LNCAP (cell line): ENCODE measurements around the gene CPNE6.

Source experiments
- TF ChIP-seq, protein P1 (sequence below): fragments of 450-650 bp; IDR thresholded peaks from 2 replicates; pipeline ENCODE4 v1.5.1; 2017; ENCODE audit warnings: mild to moderate bottlenecking

The CPNE6 gene

DNA sequence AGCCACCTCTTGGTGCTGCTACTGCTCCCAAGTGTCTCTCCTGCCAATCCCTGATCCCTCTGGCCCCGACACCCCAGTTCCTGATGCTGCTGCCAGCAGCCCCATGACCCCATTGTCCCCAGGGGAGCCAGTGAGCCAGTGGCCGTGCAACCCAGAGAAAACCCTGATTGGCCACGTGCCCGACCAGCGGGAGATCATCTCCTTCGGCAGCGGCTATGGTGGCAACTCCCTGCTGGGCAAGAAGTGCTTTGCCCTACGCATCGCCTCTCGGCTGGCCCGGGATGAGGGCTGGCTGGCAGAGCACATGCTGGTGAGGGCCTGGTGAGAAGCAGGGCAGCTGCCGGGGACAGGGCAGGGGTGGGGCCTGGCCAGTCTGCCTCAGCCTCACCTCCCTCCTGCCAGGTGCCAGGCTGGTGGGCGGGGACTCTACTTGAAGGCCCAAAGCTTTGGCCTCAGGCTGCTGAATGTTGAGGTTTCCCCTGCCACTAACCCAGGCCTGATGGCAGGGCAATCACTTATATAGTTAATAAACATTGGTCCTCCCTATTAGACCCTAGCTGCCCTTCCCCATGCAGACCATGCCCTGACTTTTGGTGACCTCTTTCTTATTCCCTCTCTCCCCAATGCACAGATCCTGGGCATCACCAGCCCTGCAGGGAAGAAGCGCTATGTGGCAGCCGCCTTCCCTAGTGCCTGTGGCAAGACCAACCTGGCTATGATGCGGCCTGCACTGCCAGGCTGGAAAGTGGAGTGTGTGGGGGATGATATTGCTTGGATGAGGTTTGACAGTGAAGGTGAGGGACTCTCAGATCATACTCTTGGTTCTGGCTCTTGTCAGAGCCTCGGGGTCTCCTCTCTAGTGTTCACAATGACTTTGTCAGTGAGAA, 27.8 kb downstream of the CPNE6 start:
- TF ChIP-seq, protein P1, sequence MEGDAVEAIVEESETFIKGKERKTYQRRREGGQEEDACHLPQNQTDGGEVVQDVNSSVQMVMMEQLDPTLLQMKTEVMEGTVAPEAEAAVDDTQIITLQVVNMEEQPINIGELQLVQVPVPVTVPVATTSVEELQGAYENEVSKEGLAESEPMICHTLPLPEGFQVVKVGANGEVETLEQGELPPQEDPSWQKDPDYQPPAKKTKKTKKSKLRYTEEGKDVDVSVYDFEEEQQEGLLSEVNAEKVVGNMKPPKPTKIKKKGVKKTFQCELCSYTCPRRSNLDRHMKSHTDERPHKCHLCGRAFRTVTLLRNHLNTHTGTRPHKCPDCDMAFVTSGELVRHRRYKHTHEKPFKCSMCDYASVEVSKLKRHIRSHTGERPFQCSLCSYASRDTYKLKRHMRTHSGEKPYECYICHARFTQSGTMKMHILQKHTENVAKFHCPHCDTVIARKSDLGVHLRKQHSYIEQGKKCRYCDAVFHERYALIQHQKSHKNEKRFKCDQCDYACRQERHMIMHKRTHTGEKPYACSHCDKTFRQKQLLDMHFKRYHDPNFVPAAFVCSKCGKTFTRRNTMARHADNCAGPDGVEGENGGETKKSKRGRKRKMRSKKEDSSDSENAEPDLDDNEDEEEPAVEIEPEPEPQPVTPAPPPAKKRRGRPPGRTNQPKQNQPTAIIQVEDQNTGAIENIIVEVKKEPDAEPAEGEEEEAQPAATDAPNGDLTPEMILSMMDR: no peak

DNA sequence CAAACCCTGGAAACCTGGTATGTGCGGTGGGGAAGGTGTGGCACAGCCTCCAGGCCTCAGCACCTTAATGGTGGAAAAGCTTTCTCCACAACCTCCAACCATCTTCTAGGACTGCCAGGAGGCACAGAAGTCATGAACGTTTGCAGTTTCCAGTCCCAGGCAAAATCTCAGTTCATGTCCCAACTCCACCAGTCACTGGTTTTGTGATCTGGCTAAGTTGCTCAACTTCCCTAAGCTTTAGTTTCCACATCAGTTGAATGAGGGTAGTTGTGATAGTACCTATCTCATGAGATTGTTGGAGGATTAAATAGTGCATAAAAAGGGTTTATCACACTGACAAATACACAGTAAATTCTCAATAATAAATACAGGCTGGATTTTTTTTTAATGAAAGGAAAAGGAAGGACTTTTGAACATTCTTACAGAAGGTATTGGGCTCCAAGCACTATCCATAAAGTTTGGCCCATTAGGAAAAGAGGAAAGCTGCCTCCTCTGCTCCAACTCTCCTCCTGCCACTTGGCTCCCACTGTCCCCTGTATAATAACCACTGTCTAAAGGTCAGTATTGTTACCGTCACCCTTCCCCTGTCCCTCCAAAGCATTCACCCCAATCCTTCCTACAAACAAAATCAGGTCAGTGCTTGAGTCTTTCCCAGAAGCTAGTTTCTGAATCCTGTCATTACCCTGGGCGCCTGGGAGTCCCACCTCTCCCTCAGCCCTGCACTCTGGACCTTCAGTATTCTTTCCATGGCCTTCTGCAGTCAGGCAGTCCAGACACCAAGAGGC, 29.0 kb downstream of the CPNE6 start:
- TF ChIP-seq, protein P1: no peak

DNA sequence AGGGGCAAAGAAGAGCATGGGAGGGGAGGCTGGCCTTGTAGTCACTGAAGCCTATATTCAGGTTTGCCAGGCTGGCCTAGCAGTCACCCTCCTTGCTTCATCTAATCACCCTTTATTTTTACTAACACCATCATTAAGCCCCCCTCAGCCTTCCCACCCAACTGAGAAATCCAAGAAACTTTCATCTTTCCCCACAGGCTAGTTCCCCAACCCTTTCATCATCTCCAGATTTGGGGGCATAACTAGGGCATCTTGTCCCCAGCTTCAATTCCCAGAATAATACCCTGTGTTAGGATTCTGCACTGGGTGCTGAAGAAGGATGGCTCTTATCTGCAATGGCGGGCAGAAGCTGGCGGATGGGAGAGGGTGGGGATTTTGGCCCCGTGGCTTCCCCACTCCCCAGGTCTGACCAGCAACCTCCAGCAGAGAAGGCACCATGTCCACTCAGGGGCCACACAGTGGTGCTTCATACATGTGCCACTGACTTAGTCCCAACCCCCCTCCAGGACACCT, 29.7 kb downstream of the CPNE6 start:
- TF ChIP-seq, protein P1: no peak

DNA sequence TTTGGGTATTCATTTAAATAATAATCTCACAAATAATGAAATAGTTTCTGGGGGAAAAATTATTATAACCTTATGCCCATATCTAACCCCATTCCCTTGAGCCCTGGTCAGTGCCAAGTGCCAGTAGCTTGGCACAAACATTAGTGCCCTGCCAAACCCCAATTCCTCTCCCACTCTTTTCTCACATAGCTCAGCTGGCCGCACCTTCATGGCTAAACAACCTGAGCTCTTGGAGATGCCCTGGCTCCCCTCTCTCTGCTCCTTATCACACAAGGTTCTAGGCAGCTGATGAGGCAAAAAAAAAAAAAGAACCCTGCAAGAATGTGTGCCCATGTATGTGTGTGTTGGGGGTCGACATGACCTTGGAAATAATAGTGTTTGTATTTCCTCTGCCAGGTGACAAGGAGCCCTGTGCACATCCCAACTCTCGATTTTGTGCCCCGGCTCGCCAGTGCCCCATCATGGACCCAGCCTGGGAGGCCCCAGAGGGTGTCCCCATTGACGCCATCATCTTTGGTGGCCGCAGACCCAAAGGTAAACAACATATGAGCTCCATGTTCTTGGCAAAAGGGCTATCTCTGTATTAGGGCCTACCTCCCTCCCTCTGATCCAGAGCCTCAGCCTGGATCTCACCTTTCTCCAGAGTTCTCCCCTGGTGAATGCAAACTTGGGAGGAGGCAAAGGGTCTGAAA, 31.1 kb downstream of the CPNE6 start:
- TF ChIP-seq, protein P1: no peak

DNA sequence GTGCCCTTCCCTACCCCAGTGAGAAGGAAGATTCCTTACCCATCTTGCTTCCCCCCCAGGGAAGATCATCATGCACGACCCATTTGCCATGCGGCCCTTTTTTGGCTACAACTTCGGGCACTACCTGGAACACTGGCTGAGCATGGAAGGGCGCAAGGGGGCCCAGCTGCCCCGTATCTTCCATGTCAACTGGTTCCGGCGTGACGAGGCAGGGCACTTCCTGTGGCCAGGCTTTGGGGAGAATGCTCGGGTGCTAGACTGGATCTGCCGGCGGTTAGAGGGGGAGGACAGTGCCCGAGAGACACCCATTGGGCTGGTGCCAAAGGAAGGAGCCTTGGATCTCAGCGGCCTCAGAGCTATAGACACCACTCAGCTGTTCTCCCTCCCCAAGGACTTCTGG, 32.1 kb downstream of the CPNE6 start:
- TF ChIP-seq, protein P1: no peak

DNA sequence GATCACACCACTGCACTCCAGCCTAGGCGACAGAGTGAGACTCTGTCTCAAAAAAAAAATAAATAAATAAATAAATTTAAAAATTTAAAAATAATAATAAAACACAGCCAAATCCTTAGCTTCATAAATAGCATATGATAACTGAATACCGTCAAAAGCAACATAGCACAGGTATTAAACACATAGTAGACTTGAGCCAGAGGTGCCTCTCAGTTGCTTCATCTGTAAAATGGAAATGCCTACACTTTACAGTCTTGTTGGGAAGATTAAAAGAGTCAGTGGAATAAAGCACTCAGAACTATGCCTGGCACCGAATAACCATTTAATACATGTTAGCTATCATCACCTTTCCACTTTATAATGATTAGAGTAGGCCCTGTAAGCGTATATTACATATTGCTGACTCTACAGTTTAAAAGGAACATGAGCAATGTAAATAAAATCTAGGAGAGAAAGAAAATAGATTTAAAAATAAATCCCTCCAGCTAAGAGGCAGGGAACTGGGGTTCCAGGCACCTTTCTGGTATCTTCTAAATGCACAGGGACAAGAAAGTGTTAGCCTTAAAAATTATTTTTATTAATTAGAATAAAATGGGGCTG, 35.4 kb downstream of the CPNE6 start:
- TF ChIP-seq, protein P1: no peak
